NCI-H1105 treated with DMSO at 0.1 percent for 48 hours (cell line): ENCODE results near the gene P2RY2.

Experiments used
- DNase-seq: peaks from one replicate; lab custom pipeline; 2025; lab: John Stamatoyannopoulos, UW

Gene P2RY2

DNA sequence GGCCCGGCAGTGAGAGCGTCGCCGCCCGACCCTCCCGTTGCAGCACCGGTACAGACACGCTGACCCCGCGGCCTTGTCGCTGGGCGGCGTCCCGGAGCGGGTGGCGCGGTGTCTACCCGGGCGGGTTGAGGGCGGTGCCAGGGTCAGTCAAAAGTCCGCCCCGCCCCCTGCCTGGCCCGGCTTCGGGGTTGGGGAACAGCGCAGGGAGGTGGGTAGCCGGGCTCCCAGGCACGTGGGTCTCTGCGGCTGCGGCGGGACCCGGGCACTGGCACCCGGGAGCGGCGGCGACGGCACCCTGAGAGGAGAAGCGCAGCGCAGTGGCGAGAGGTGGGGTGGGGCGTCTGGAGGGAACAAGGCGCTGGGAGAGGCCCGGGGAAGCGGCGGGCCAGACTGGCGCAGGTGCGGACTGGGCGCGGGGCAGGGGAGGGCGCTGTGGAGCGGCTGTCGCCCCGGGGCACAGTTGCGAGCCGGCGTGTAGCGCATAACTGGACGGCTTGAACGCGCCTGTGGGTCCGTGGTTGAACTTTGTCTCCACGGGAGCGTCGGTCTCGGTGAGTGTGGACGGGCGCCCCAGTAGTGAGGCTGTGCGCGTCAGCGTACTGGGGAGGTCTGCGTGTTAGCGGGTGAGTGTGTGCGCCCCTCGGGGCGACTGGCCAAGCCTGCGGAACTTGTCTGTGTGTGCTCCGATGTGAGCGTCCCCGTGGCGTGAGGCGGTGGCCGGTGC is at the start of gene P2RY2:
Gene P2RY2, plus strand, starts transcription at position 176 of the 724 bp plus-strand sequence. CDS start 15,879 bp downstream, outside the sequence.
- DNase-seq, result no peak

DNA sequence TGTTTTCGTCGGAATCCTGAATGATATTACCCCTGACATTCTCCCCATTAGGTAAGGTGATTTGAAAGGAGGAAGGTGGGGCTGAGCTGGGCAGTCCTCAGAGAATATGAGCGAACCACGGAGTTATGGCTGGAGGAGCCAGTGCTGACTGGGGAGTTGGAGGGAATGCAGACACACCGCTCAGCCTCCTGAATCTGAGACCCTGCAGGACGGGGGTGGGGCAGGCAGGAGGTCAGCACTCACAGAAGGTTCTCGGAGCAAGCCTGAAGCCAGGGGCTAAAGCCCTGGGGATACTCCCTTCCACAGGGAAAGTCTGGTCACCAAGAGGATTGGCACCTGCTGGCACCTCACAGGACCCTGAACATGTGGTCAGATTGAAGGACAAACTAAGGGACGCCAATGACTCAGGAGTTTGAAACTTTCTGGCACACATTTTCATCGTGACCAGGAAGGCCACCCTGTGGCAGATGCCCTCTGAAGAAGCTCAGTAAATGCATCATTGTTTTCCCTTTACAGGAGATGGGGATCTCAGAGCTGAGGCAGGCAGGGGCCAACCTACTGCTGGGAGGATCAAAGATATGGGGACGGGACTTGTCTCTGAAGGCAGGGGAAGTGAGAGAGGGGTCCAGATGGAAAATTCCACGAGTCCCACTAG is 49.0 kb upstream of the P2RY2 start:
- DNase-seq, result no peak

DNA sequence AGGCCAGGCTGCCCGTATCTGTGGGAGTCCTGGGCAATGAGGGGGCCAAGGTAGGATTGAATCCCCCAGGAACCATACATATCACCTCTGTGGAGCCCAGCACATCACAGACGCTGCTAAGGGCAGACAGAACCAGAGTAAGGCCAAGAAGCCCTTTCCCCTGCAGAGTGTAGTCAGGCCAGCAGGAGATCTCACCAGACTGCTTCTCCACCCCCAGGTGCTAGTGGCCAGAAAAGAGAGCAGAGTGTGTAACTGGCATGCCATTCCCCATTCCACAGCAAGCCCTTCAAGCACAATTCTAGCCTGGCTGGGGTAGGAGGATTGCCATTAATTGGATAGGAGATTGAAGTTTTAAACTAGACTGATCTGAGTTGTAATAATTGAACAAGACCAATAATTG is 47.9 kb upstream of the P2RY2 start:
- no peak for DNase-seq

DNA sequence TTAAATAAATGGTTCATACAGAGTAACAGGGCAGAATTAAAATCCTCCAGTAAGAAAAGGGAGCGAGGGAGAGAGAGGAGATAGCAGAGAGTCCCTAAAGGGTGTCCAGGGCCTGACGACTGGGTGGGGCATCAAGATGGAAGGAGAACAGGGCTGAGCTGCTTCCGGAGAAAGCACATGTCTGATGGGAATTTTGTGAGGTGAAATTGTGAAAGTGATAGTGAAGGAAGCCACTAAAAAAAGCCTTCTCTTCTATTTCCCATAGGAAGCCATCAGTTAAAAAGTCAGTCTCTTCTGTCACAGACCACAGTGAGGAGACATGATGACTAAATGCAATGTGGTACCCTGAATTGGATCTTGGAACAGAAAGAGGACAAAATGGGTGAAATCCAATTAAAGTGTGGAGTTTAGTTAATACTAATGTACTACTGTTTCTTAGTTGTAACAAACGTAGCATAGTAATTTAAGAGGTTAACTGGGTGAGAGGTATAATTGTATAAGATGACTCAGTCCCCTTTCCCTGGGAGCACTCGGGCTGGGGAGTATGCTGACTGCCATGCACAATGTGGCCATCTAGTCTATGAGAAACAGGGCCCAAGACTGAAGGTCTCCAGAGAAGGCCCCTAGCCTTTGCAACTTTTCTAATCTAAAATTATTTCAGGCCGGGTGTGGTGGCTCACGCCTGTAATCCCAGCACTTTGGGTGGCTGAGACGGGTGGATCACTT is 46.5 kb upstream of the P2RY2 start:
- no peak for DNase-seq

DNA sequence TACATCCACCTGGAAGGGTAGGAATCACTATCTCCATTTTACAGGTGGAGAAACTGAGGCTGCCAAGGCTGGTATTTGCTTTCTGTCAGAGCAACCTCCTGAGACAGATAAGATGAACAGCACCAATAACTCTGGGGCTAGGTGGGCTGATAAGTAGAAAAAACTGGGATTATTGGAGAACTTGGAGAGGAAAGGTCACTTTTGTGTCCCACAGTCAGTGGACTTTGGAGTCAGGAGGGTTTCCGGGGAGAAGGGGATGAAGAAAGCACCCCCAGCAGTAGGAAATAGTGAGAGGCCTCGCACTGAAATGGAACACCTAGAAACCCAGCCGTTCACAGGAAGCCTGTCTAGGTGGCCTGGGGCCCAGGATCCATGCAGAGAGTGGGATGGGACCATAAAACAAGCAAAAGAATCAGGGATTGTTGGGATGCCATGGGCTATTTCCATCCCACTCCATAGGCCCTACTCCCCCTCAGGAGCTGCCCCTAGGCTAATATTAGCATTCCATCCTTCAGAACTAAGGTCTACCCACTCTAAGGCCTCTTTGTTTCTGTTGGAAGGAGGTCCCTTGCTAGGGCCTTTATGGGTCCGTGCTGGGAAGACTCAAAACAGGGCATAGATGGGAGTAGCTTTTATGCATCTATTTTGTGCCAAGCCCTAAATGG is 45.0 kb upstream of the P2RY2 start:
- no peak for DNase-seq

DNA sequence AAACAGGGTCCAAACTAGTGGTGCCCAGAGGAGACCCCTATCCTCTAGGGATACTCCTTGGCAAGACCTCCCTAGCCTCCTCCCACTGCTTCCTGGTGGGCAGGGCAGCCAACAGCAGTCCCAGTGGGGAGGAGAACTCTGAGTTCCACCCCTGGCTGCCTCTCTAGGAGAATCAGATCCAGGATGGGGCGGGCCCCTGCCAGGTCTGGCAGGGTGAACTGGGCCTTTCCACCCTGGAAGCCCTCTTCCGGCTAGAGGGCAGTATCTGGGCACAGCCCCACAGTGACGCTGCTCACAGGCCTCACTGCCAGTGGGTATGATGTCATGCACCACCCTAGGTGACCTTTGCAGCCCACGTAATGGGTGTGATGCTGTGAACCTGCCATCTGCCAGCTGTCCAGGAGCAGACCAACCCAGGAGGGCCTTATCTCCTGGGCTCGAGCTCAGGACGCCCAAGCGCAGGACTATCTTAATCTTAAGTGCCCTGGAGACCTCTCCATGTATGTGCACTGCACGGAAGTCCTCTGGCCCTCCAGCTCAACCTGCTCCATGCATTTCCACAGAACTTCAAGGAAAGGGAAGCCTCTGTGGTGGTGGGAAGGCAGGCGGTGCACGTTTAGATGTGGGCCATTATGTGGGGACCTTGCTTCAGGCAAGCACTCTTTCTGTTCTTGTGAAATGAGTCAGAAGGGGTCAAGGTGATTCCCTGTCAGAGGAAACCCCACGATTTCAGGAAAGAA is 44.2 kb upstream of the P2RY2 start:
- no peak for DNase-seq

DNA sequence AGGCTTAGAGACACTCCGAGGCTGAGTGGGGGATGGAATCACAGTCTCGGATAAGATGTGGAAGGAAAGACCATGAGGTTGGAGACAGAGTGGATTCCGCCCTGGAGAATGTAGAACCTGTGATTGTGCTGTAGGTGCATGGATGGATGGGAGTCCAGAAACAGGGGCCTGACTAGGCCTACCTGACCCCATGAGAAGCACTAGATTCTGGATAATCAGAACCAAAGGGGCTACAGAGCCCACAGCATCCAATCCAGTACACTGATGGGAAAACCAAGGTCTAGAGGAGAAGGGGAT is 43.6 kb upstream of the P2RY2 start:
- no peak for DNase-seq

DNA sequence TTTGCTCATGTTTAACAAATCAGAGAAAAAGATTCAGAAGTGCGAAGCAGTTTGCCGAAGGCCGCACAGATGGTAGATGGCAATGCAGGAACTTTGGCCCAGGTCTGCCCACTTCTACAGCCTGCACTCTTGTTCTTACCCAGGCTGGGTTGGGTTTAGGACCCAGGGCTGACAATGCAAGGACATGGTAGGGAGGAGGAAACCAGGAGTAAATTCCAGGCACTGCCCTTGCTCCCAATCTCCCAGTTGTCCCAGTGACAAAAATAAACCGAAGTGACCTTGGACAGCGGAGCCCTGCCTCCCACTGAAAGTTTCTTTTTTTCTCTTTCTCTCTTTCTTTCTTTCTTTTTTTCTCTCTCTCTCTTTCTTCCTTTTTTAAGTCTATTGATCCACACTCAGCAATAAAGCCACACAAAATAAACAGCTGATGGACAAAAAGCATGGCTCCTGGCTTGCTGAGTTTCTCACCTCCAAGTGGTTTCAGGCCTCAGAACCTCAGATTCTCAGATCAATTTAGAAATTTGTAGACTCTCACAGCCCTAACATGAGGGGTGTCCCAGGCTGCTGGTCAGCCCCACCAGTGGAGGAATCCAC is 42.4 kb upstream of the P2RY2 start:
- DNase-seq, result no peak

DNA sequence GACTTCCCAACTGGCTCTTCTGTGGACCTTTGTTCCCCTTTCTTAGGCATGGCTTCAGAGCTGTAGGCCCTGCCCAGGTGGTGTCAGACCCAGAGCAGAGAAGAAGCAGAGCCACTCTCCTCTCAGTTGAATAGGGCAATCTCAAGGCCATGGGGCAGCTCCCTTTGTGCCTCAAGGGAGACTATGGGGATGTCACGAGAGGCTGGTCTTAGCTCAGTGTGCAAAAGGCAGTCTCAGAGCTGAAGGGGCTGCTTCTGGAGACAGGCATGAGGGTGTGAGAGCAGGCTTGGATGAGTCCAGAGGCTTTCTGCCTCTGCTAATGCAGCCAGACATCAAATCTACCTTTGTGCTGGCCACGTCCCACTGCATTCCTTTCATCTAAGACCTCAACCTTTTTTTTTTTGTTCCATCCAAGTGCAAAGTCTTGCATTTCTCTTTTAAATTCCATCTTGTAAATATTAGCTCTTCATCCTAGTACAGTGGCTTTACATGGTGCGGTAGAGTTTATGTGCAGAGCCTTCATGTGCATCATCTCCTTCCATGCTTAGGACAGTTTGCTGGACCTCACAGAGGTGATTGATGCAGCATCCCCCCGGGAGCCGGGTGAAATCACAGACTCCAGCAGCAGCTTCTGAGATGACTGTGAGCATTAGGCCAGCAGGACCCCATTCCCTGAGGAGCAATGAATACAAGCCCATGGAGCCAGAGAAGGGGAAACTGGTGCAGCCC is 41.8 kb upstream of the P2RY2 start:
- no peak for DNase-seq

DNA sequence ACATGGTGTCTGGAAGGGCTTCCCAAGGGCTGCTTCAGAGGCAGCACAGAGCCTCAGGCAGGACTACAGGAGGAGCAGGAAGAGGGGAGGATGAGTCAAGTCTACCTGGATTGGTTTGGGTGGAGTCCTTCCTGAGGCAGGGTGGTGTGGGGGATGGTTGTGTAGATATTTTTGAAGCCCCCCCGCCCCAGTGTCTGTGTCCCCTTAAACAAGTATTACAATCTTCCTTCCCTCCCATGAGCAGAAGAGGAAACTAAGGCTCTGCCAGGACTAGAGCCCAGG is 41.3 kb upstream of the P2RY2 start:
- no peak for DNase-seq

DNA sequence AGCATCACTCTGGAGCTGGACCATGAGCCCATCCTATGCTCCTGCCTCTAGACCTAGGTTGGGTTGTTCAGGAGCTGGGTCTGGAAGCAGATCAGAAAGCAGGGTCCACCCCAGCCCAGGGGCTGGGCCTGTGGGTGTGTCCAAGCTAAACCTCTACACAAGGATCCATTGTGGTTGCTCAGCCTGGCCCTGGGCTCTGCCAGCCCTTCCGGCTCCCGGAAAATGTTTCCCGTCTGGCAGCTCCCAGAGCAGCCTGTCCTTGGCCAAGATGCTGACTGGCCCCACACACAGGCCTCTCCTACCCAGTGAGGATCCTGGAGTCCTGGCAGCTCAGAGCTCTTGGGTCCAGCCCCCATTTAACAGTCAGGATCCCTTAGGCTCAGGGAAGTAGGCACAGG is 40.7 kb upstream of the P2RY2 start:
- DNase-seq, result no peak

DNA sequence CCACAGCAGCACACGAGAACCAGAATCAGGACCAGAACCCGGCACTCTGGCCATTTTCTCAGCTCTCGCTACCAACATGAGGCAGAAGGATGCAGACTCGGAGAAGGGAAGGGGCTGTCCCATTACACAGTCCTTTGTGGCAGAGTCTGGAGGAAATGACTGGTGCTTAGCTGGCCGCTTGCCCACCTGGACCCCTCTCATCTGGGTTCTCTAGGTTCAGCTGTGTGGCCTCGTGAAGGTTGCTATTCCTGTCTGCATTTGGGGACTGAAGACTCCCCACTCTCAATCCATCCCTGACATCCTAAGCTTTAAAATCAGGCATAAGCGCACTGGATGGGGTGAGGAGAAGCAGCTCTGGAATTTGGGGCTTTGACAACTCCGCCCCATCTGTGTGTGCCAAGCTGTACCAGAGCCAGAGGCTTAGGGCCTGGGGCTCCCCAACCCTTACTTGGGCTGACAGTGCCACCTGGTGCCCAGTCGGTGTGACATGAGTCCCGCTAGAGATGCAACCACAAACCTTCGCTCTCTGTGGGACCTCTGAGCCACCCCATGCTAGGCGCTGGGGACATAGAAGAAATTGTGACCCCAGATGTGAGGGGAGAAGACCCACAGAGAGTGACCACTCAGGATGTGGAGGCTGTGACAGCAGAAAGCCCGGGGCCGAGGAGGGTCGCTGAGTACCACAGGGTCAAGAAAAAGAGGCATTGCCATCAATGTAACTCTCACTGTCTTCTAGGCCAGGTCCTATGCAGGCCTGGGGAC is 40.1 kb upstream of the P2RY2 start:
- peak; percentile 47 for DNase-seq

DNA sequence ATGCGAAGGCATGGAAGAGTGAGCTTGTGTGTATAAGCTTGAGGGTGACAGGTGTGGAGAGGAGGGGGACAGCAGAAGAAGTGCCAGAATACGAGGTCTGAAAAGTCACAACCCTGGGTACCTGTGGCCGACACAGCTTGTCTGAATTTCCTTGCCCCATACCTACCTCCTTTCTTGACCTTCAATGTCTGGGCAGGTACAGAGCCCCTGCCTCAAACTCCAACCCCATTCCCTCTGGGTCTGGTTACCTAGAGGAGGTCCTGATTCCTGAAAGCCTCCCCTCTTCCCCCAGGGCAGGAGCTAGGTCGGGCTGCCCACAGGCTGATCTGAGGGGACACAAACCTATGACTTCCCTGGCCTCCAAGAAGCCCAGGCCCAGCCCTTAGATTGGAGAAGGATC is 39.4 kb upstream of the P2RY2 start:
- DNase-seq, result no peak

DNA sequence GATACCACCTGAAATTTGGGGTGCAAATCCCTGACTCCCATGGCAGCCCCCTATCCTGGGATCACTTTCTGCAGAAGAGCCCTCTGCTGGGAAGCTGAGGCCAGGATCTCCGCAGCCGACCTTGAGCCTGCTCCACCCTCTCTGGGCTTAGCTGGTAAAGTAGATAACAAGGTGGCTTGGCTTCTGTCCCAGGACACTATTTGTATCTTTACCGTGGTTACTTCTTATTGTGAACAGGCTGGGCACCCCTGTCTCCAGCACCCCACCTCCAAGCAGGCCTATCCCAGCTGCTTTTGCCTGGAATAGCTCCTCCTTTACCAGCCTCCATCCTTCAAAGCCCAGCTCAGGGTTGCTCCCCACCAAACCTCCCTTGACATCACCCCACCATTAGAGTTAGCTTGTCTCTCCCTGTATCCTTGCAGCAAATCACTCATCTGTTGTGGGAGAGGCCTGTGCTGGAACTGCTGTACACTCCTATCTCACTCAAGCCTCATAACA is 35.2 kb upstream of the P2RY2 start:
- DNase-seq, result no peak

DNA sequence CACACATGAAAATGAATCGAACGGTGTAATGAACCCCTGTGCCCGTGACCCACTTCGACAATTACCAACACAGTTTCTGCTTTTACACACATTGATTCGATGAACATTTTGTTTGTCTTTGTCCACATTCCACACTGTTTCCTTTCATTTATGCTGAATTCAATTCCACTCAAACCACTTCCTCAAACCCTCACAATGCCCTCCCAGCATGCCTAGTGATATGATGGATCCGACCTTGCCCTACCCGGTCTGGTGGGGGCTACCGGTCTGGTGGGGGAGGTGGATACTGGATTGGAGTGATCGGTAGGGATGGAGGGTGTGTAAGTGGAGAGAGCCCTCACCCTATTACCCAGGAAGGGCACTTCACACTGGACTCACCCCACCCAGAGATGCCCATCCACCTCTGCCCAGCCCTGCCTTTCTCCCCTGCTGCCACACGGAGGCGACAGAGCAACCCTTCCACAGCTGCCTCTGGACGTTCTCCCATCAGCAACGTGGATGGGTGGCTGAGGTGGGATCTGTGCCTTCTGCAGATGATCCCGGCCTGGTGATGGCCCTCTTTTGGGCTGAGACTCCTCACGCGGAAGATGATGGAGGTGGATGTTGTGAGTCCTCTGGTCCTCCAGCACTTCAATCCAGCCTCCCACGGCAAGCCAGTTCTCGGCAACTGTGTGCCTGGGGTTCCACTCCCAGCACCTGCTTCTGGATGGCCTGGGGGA is 33.0 kb upstream of the P2RY2 start:
- DNase-seq, result peak; percentile 19

DNA sequence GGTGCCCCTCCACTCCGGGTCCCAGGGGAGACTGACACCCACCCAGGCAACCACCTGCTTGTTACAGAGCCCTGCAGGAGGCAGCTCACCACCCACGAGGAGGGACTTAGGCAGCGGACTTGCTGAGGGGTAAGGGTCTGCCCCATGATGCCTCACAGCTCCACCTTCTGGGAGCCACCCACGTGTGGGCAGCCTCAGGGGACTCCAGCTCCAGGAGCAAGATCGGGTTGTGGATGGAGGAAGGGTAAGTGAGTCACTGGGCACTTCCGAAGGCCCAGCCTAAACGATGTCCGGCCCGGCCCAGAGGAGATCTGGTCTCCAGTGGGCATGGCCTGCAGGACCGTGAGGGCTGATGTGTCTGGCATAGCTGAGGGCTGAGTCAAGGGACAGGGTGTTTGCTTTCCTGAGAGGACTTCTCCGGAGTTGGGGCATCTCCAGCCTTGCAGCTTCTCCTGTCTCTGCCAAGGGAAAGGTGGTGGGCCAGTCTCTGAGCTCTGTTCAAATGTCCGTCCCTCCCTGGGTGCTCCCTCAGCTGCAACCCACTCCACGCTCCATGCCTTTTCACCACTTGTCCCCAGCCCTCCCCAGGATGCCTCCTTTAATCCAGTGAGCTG is 32.3 kb upstream of the P2RY2 start:
- DNase-seq, result no peak

DNA sequence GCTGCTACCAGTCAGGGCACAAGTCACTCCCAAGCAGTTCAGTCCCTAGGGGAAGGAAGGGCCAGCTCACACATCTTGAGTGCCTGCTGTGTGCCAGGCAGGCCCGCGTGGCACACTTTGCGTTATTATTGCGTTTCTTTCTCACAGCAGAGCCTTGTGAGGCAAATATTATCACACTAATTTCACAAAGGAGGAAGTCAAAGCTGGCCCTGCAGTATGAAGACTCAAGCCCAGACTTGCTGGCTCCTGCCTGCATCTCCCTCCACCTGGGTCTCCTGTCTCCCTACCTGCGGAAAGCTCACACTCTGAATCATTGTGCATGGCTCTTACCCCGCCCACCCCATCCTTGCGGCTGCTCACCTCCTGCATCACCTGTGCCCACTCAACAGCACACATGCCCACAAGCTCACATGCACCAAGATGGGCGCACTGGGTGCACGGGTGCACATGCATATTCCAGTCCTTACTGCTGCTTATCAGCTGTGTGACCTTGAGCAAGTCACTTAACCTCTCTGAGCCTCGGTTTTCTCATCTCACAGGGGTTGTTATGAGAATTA is 31.7 kb upstream of the P2RY2 start:
- DNase-seq, result peak; percentile 2

DNA sequence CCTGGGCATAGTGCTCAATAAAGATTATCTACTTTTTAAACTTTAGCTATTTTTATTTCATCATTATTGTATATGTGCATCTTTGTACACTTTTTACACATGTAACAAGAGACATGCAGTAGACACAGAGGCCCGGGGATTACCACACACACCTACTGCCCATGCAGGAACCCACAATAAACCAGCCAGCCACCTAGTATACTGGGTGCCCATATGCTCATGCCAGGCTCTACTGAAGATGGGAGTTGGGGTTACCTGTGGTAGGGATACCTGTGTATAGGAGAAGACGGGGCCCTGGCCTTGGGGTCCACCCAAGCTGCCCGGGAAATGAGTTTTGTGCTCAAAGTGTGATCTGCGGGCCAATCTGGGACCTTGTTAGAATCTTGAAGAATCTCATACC is 31.2 kb upstream of the P2RY2 start:
- DNase-seq, result no peak

DNA sequence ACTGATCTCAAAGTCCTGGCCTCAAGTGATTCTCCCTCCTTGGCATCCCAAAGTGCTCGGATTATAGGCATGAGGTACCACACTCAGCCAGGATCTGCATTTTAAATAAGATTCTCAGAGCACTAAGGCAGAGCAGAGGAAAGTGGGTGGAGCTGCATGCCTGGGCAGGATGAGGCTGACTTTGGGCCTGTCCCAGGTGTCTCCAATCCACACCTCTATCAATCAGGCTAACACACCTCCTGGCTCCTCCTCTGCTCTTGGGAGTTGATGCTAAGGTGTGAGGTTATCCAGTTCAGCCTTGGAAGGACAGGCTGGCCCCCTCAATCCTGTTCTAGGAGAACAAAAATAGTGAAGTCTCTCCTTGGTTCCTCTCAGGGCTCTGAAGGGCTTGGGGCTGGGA is 30.2 kb upstream of the P2RY2 start:
- DNase-seq, result no peak
